Skeletal muscle tissue (tissue), 4 donors: ENCODE measurements around the gene DLX2. TPM values are rescaled to one million over a fixed set of nuclear protein-coding genes. Genes with fewer than 3 reads are reported as not detected.

Experiments
- H3K27ac ChIP-seq: one replicate; pipeline ENCODE4 v1.7.0; 2013; ENCODE audit warnings: mild to moderate bottlenecking, low read depth, low read length, inconsistent platforms
- H3K27me3 ChIP-seq, 3 donors: one replicate each; pipeline ENCODE4 v1.7.0; 2013; ENCODE audit warnings: low read length in 3 of 3; ENCODE audit not compliant: control insufficient read depth in 3 of 3, insufficient read depth in 3 of 3
- H3K36me3 ChIP-seq, 3 donors: one replicate each; pipeline ENCODE4 v1.7.0; 2013; ENCODE audit warnings: low read length in 3 of 3; ENCODE audit not compliant: control insufficient read depth in 3 of 3, insufficient read depth in 3 of 3
- H3K4me1 ChIP-seq, 3 donors: one replicate each; pipeline ENCODE4 v1.7.0; 2013; ENCODE audit warnings: low read length in 3 of 3, mild to moderate bottlenecking in 3 of 3; ENCODE audit not compliant: control insufficient read depth in 3 of 3, insufficient read depth in 3 of 3
- H3K4me3 ChIP-seq, 3 donors: one replicate each; pipeline ENCODE4 v1.7.0; 2013; ENCODE audit warnings: low read length in 3 of 3
- H3K9ac ChIP-seq, 3 donors: one replicate each; pipeline ENCODE4 v1.7.0; 2013; ENCODE audit warnings: low read length in 3 of 3, mild to moderate bottlenecking in 3 of 3, moderate library complexity in 2 of 3, low read depth in 1 of 3
- H3K9me3 ChIP-seq, 3 donors: one replicate each; pipeline ENCODE4 v1.7.0; 2013; ENCODE audit warnings: low read length in 3 of 3; ENCODE audit not compliant: control insufficient read depth in 3 of 3
- total RNA-seq: library from RNA; depleted of rRNA; stranded (reverse); fragments of >200 nt; gene quantifications from one replicate; pipeline ENCODE4 v1.2.3, GENCODE V29; 2014
- donor health status: Osteomylitis.

DLX2 gene
- total RNA-seq, 1 donor from 2014 or later = not detected

GRCh38 chr2:172108587-172108930, 5.9 kb upstream of the DLX2 start:
- H3K27me3 ChIP-seq = peaks cover 61 to 67% (median 61%) of the 10 kb centered on the region in 3 donors
- H3K4me1 ChIP-seq = peaks cover 7 to 19% (median 18%) of the 10 kb centered on the region in 3 donors
- H3K36me3 ChIP-seq = no peaks in the 10 kb centered on the region
- no peak overlapping the region for H3K4me3 ChIP-seq
- H3K27ac ChIP-seq = no peak overlapping the region
- H3K9me3 ChIP-seq = no peaks in the 10 kb centered on the region
- no peak overlapping the region for H3K9ac ChIP-seq

GRCh38 chr2:172107690-172108586, 5.2 kb upstream of the DLX2 start:
- Histone ChIP-seq H3K9ac (no peak overlapping the region), H3K4me3 (no peak overlapping the region), H3K36me3 (no peaks in the 10 kb centered on the region), H3K9me3 (no peaks in the 10 kb centered on the region), H3K27me3 (peaks cover 67 to 73% (median 67%) of the 10 kb centered on the region in 3 donors), H3K27ac (no peak overlapping the region), H3K4me1 (peaks cover 13 to 22% (median 21%) of the 10 kb centered on the region in 3 donors)

GRCh38 chr2:172106108-172106961, 3.6 kb upstream of the DLX2 start:
- Histone ChIP-seq H3K9me3 (no peaks in the 10 kb centered on the region), H3K4me3 (peak overlapping the region; percentile 41 to 43 (median 43)), H3K4me1 (peaks cover 24 to 36% (median 35%) of the 10 kb centered on the region in 3 donors), H3K27ac (no peak overlapping the region), H3K27me3 (peaks cover 81 to 83% (median 82%) of the 10 kb centered on the region in 3 donors), H3K9ac (no peak overlapping the region), H3K36me3 (no peaks in the 10 kb centered on the region)

GRCh38 chr2:172105471-172106107, 2.9 kb upstream of the DLX2 start:
- H3K9ac ChIP-seq = no peak overlapping the region
- H3K27ac ChIP-seq = no peak overlapping the region
- H3K4me3 ChIP-seq = peak overlapping the region in 1 of 3 donors; percentile 43
- no peaks in the 10 kb centered on the region for H3K9me3 ChIP-seq
- peaks cover 87 to 91% (median 88%) of the 10 kb centered on the region in 3 donors for H3K27me3 ChIP-seq
- no peaks in the 10 kb centered on the region for H3K36me3 ChIP-seq
- peaks cover 28 to 44% (median 40%) of the 10 kb centered on the region in 3 donors for H3K4me1 ChIP-seq

DNA sequence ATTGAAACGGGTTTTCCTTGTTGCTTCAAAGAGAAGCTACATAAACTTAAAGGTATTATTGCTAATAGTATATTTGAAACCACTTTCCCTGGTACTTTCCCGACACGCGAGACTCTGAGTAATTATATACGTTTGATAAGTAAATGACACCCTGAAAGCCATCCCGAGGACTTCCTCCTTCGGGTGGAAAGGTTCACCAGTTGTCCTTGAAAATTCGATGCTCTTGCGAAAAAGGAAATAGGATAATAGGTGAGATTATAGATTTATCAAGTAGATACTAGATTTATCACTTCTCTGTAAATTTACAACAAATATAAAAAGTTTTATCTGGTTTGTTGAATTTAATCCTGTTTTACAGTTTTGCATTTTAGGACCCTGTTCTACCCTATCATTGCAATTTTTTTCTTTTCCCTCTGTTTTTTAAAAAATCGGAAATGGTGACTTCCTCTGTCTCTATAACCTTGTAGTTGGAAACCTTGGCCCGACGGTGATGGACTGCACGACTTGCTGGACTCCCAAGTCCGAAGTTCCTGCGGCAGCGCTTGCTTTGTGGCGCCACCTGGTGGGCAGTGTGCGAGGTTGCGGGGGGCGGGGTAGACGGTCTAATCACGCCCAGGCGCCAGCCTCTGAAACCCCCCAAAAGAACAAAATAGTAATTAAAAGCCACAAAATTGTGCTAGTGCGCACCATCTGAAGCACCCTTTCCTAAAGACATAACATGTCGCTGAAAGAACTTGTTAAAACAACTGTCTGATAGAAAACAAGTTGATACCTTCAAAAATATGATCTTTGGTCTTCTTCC, 972 bp upstream of the DLX2 start:
- Histone ChIP-seq H3K9ac (no peak overlapping the region), H3K4me1 (peaks cover 37 to 55% (median 51%) of the 10 kb centered on the region in 3 donors), H3K4me3 (peak overlapping the region in 1 of 3 donors; percentile 43), H3K36me3 (no peaks in the 10 kb centered on the region), H3K9me3 (no peaks in the 10 kb centered on the region), H3K27ac (no peak overlapping the region), H3K27me3 (peaks cover 96 to 97% (median 97%) of the 10 kb centered on the region in 3 donors)

DNA sequence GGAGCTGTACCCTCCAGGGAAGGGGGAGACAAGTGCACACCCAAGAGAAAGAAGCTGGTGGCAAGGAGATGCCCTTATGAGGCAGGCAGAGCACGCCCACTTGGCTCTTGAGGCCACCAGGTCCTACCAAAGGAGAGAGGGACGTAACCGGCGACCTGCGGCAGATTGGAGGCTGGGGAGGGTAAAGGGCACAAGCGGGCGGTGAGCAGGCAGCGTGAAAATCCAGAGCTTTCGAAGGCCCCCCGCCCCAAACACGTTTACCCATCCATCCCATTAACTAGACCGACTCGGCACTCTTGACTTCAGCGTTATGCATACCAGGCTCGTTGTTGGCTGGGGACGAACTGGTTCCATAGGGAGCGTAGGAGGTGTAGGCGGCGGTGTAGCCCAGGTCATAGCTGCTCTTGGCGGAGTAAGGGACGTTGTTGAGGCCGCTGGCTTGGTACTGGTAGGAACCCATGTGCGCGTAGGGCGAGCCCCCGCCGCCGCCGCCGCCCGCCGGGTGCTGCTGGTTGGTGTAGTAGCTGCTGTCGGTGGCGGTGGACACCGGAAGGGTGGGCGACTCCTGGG, 794 bp downstream of the DLX2 start:
- Histone ChIP-seq H3K36me3 (no peaks in the 10 kb centered on the region), H3K4me3 (peak overlapping the region; percentile 30 to 70 (median 67)), H3K9me3 (no peaks in the 10 kb centered on the region), H3K27ac (no peak overlapping the region), H3K27me3 (peaks cover 96 to 98% (median 97%) of the 10 kb centered on the region in 3 donors), H3K9ac (no peak overlapping the region), H3K4me1 (peaks cover 42 to 57% (median 54%) of the 10 kb centered on the region in 3 donors)

- H3K9me3 ChIP-seq = no peaks in the 10 kb centered on the region
- no peak overlapping the region for H3K27ac ChIP-seq
- H3K4me1 ChIP-seq = peaks cover 42 to 60% (median 54%) of the 10 kb centered on the region in 3 donors
- H3K27me3 ChIP-seq = peaks cover 96 to 98% (median 97%) of the 10 kb centered on the region in 3 donors
- peak overlapping the region; percentile 30 to 70 (median 67) for H3K4me3 ChIP-seq
- H3K9ac ChIP-seq = no peak overlapping the region
- H3K36me3 ChIP-seq = no peaks in the 10 kb centered on the region
These were observed 1.5 kb downstream of the DLX2 start for GRCh38 chr2:172100935-172101820.

GRCh38 chr2:172100080-172100934, 2.4 kb downstream of the DLX2 start:
- Histone ChIP-seq H3K4me1 (peaks cover 45 to 63% (median 55%) of the 10 kb centered on the region in 3 donors), H3K4me3 (no peak overlapping the region), H3K9me3 (no peaks in the 10 kb centered on the region), H3K9ac (no peak overlapping the region), H3K36me3 (no peaks in the 10 kb centered on the region), H3K27me3 (peaks cover 96 to 98% (median 97%) of the 10 kb centered on the region in 3 donors), H3K27ac (no peak overlapping the region)
